Activated CD4-positive, alpha-beta T cell treated with anti-CD3 and anti-CD28 coated beads for 4 hours (primary cell): ENCODE data around the gene PLCB1.
A peak's percentile ranks its signal among the peaks of the same experiment; 100 is the strongest.
"Not testable (repeated sequence)": the region's sequence is repeated elsewhere in the genome, so short reads cannot be mapped to it uniquely, and the experiment has no call there.

Experiments used
- DNase-seq, 2 donors: peaks; one replicate each; pipeline ENCODE4 v3.0.0-alpha.2; 2020

Gene PLCB1

DNA sequence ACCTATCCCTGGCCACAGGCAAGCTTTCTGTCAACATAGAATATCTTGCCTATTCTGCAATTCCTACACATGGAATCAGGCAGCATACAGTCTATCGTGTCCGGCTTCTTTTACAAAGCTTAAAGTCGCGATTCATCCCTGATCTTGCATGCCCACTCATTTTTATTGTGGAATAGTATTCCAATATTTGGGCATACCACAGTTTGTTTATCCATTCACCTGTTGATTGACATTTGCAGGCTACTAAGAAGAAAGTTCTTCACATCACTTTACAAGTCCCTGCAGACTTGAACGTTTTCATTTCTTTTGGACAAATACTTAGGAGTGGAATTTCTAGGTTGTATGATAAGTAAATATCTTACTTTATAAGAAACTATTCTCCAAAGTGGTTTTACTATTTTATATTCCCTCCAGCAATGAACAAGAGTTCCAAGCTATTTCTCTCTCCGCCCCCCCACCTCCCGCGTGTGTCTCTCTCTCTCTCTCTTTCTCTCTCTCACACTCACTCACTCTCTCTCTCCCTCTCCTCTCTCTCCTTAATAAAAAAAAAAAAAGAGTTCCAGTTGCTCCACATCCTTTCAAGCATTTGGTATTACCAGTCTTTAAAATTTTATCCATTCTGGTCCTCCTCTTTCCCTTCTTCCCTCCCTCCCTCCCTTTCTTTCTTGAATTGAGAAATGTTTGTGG, 1.1 kb upstream of the PLCB1 start:
- DNase-seq = no peak

GRCh38 chr20:8132484-8133309, 631 bp downstream of the PLCB1 start:
- DNase-seq = peak; percentile 6 to 10

DNA sequence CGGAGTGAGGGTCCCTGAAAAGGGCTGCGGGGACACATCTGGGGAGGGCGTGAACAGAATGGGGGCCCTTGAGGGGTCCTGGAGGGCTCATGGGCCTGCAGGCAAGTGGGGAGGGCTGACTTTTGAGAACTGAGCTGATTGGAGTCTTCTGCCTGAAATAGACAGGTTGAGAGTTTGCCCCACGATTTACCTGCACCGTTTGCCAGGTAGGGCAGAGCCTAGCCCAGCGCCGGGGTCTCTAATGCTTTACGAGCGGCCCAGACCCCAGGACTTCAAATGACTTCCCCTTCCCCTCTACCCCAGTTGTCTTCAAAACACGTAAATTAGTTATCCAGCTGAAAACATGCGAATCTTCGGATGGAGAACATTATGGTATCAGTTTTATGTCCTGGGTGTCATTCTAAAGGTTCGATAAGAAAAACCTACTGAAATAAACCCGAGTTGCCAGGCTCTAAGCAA, 1.3 kb downstream of the PLCB1 start:
- no peak for DNase-seq

DNA sequence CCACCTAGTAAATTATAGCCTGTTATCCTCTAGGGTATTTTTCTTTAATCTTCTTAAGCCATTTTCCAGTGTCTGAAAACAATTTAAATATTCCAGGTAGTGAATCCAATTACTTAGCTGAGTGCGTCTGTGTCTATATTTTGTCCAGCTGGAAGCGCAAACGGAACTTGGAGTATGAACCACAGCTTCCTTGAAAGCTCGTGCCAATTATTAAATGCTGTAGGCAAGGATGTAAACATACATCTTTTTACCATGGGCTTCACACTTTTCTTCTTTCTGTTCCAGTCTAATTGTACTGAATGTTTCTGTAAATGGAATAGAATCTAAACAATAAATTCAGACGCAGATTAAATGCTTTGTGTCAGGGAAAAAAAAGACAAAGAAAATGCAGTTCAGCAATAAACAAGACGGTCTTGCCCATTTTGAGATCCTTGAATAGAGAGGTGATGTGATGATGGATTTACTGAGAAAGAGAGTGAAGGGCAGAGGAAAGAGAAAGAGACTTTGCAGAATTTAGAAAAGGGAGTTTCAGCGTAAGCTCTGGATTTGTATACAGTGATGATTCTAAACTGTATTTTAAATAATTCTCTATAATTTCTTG, 1.9 kb downstream of the PLCB1 start:
- no peak for DNase-seq

DNA sequence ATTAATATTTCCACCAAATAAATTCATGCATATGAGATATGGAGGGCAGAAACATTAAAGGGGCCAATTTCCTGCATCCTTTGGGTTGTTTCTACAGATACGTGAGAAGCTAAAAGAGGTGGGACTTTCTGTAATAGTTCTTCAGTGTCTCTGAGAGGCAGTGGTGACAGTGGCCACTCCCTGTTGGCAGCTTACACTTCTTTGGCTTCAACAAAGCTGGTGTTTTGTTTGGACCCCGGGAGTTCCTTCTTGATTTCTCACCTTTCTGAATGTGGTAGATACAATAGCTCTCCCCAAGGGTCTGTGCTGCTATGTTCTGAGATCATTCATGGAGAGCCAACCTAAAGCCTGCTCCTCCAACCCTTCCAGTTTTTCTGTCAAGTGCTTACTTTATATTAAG, 7.8 kb downstream of the PLCB1 start:
- no peak for DNase-seq

- DNase-seq = no peak
Observed at GRCh38 chr20:8143474-8143873, 11.4 kb downstream of the PLCB1 start.

DNA sequence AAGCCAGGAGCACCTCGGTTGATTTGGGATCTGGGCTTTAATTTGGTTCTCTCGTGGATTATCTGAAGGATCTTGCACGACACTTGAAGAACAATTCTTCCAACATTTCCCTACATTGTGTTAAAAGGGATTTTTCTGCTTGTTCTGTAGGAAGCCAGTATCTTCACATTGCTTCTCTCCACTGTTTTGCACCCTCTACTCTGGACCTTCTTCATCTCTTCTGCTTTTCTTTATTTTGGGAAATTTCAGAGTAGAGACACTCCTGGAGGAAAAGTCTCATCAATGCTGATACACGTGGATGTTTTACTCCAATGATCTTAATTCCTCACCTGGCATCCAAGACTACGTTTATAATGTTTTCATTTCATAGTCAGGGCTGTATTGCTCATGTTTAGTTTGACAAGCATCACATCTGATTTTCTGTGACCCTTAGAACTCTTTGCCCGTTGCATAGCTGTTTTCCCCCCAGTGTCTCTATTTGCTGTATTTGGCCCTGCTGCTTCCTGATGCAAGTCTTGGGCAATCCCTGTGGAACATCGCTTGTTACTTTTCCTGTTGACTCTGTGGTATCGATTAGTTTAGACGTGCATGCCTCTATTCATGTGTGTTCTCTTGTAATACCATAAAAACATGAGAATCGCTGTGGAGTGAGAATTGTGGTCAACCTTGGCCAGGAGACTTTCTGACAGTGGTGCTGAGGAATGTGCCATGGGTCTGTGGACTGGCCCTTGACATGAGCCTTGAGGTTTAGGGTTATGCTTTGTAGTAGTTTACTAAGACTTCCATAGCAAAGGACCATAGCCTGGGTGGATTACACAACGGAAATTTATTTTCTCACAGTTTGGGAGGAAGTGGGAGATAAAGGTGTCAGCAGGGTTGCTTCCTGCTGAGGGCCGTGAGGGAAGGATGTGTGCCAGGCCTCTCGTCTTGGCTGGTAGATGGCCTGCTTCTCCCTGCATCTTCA, 12.5 kb downstream of the PLCB1 start:
- no peak for DNase-seq

GRCh38 chr20:8145246-8146168, 13.4 kb downstream of the PLCB1 start:
- DNase-seq = no peak

DNA sequence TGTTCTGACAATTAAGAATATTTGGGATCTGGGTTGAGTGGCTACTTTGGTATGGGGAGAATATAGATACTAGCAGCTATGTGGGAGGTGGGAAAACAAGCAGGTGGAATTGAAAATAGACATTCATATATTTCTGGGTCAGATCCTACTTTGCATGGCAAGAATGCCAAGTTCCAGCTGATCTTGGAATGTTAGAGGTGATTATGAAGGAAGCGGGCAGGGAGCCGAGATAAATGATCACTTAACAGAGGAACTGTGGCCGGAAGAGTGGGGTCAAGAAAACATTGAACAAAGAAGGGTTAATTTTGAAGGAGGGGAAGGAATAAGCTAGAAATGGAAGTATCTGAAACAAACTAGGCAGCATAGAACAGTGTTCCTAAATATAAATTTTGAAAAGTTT, 15.4 kb downstream of the PLCB1 start:
- DNase-seq = no peak

- DNase-seq = no peak
Observed at GRCh38 chr20:8148501-8148900, 16.4 kb downstream of the PLCB1 start.

DNA sequence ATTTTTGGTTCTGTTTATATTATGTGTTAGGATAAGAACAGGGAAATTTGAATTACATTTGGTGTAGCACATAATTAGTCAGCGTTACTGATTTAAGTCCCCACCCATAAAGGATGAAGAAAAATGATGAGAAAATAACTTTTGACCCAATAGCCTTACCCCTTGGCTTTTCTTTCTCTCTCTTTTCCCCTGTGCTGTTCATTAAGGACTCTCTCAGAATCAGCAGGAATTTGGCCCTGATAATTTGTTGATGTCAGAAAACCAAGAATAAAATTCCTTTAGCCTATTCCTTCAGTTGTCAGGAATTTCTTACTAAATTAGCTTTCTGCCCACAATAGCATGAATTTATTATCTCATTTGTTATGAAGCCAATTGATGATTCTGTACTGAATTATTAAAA, 18.5 kb downstream of the PLCB1 start:
- no peak for DNase-seq

DNA sequence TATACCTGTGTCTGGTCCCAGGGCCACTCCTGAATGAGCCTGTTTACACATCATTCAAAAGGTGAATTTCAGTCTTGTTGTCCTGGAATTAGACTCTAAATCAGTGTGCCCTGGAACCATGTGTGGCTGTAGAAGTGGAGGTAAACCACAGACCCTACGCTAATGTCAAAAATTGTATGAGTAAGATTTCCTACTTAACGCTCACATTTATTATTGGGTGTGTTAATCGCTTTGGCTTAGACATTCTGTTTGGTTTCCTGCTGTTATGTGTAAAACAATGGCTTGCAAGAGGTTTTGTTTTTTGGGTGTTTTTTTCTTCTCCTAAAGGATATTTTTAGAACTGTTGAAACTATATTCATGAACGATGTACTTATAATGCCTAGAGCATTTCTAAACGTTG, 19.3 kb downstream of the PLCB1 start:
- no peak for DNase-seq

DNA sequence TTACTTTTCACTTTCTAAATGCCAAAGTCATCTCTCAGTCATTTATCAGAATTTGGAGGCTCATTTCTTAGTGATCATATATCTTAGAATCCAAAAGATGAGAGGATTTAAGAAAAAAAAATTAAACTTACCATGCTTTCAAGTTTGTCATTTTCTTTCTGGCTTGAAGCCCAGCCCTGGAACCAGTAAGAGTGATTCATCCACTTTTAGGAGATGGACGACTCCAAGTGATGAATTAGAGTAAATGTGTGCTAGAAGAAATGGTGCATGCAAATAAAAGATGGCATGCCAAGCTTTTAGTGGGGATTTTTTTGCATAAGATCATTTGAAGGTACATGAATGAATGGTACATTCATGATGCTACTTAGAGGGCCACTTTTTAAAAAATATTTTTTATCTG, 20.1 kb downstream of the PLCB1 start:
- DNase-seq = no peak

GRCh38 chr20:8152847-8153246, 20.8 kb downstream of the PLCB1 start:
- no peak for DNase-seq

- DNase-seq = no peak
Observed at GRCh38 chr20:8153281-8153908, 21.3 kb downstream of the PLCB1 start.

DNA sequence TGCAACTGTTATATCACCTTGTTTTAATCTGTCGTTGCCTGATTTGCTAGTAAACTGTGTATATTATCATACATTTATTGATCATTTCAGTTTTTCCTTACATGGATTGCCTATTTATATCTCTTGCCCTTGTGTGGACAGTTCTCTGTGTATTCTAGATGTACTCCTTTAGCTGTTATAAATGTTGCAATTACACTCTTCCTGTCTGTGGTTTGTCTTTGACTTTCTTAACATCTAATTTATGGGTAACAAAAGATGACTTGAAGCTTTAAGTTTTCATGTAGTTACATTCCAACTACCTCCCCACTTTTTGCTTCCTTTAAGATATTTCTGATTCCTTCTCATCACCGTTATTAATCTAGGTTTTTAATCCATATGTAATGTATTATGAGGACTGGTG, 22.6 kb downstream of the PLCB1 start:
- no peak for DNase-seq

DNA sequence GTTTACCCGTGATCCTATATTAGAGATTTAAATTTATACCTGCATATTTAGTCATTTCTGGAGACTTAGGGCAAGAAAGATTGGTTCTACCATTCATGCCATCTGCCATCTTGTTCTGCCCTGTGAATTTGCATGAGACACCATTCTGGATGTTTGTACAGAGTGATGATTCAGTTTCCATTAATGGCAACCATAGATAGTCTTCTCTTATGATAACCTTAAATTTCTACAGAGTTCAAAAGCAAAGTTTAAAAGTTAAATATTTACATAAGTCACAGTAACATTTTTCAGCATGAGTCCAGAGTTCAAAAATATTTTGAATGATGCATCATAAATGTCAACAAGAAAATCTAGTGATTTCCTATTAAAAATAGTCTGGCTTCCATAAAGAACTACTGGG, 23.2 kb downstream of the PLCB1 start:
- no peak for DNase-seq

- no peak for DNase-seq
Observed at GRCh38 chr20:8155812-8156211, 23.7 kb downstream of the PLCB1 start.

GRCh38 chr20:8156235-8157079, 24.4 kb downstream of the PLCB1 start:
- peak in 1 of 2 donors; percentile 3 for DNase-seq

DNA sequence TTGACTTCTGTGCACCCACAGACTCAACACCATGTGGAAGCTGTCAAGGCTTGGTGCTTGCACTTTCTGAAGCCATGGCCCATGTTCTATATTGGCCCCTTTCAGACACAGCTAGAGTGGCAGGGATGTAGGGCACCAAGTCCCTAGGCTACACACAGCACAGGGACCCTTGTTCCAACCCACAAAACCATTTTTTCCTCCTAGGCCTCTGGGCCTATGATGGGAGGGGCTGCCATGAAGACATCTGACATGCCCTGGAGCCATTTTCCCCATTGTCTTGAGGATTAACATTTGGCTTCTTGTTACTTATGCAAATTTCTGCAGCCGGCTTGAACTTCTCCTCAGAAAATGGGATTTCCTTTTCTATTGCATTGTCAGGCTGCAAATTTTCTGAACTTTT, 27.2 kb downstream of the PLCB1 start:
- DNase-seq = not testable (repeated sequence)
